HG02852 (cell line): ENCODE measurements around the gene DNAL1.
"Not testable (repeated sequence)": the region's sequence is repeated elsewhere in the genome, so short reads cannot be mapped to it uniquely, and the experiment has no call there.

Experiments
- ATAC-seq: cut with Tn5 transposase; IDR thresholded peaks from one replicate; pipeline ENCODE4 v1.9.1; 2021; ENCODE audit warnings: mild to moderate bottlenecking, moderate library complexity; ENCODE audit not compliant: unreplicated experiment

The DNAL1 gene

GRCh38 chr14:73696466-73697400 lies 51.9 kb downstream of the DNAL1 start:
- ATAC-seq = peak; percentile 86

DNA sequence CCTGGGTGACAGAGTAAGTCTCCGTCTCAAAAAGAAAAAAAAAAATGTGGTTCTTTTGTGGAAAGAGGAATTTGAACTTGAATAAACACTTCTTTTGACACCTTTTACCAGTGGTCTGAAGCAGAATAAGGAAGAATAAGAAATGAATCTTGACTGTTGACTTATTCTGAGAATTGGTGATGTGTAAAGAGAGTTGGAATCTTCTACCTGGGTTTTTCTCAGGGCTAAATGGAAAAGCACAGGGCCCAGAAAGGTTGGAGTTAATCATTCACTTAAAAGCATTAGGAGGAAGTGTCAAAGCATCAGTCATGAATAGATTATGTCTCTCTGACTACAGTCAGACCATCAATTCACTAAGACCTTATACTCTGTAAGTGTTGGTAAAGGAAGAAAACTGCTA lies 55.5 kb downstream of the DNAL1 start:
- ATAC-seq = no peak

DNA sequence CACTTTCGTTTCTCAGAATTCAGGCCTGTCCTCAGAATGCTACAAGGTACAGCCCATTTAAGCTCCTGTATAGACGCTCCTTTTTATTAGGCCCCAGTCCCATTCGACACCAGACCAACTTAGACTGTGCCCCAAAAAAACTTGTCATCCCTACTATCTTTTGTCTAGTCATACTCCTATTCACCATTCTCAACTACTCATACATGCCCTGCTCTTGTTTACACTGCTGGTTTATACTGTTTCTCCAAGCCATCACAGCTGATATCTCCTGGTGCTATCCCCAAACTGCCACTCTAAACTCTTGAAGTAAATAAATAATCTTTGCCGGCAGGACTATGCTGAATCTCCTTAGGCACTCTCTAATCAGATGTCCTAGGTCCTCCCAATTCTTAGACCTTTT lies 63.3 kb downstream of the DNAL1 start:
- ATAC-seq = not testable (repeated sequence)

- no peak for ATAC-seq
Measured at GRCh38 chr14:73709904-73710469, 65.2 kb downstream of the DNAL1 start.

DNA sequence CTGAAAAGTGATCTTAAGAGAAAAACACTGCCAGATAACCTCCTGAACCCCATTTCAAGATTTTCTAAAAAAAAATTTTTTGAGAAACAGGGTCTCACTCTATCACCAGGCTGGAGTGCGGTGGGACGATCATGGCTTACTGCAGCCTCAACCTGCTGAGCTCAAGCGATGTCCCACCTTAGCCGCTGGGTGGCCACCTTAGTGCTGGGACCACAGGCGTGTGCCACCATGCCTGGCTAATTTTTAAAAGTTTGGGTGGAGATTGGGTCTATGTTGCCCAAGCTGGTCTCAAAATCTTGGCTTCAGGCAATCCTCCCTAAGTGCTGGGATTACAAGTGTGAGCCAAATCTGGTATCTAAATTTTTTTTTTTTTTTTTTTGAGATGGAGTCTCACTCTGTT lies 66.0 kb downstream of the DNAL1 start:
- no peak for ATAC-seq

GRCh38 chr14:73712071-73712506 lies 67.3 kb downstream of the DNAL1 start:
- ATAC-seq = no peak

GRCh38 chr14:73712540-73713180 lies 67.9 kb downstream of the DNAL1 start:
- no peak for ATAC-seq

- ATAC-seq = no peak
Measured at GRCh38 chr14:73713206-73713802, 68.5 kb downstream of the DNAL1 start.

DNA sequence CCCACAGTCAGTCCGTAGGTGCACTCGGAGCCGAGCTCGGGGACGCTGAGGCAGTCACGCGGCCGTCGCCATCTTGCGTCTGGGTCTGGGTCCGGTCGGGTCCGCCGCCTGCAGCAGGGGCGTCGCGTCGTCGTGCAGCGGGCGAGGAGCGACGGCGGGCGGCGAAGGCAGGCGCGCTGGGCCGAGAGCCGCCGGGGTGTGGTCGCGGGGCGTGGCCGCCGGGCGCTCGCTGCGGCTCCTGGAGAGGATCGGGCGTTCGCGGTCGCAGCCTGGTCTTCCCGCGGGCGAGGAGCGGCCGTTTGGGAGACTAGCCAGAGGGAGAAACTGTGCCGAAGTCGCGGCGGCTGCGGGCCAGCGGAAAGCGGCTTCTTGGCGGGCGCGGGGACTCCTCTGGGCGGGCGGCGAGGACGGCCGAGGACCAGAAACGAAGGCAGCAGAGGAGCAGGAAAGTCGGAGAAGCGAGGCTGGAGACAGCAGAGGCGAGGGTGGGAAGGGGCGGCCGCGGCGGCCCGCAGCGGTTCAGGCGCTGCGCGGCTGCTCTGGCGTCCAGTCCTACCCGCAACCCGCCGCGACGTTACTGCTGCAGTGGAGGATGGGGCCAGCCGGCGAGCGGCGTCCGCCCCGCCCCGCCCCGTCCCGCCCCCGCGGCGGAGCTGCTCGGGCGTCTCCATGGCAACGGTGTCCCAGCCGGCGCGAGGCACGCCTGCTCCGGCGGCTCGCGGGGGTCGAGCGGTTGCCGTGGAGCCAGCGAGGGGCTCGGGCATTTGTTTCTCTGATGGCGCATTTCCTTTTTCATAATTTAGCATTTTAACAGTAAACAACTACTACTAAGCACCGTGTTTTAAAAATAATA lies 69.2 kb downstream of the DNAL1 start, which contains the start of gene PNMA1:
PNMA1 (minus strand) TSS at position 582 of the 853 bp plus-strand sequence. CDS start 745 bp downstream, outside the sequence.
- ATAC-seq = peak; percentile 74

DNA sequence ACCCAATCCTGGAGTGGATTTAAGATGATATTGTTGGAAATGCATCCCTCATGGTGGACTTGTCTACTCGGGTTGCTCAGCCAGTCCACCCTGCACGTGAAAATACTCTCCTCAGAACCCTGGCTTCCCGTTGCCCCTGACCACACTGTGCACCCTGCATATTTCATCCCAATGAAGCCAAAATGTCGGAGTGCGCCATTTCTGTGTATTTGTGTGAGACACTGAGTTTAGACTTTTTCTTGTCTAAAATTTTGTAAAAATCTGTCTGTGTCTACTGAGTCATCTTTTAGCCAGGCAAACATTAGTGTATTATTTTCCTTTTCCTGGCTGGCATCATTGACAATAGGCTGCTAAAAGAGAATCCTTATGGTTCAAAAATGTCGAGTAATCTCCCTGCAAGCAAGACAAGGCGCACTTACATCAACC lies 69.9 kb downstream of the DNAL1 start:
- ATAC-seq = no peak

DNA sequence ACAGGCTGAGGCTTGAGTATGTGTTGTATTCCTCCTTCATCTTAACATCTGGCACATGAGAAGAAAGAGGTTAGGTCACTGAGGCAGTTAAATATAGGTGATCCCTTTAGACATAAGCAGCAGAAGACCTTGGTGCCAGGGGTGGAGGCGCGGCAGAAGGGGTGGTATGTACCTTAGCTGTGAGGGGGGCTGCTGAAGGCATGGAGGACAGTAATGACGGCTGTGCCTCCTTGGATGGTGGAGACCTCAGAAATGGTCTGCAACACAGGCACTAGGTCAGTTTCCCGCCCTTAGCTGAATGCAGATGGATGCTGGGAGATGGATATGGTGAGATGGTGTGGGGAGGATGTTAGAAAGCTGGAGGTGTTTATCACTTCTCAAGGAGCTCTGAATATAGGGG lies 70.9 kb downstream of the DNAL1 start:
- no peak for ATAC-seq

- ATAC-seq = no peak
Measured at GRCh38 chr14:73717266-73717665, 72.5 kb downstream of the DNAL1 start.

DNA sequence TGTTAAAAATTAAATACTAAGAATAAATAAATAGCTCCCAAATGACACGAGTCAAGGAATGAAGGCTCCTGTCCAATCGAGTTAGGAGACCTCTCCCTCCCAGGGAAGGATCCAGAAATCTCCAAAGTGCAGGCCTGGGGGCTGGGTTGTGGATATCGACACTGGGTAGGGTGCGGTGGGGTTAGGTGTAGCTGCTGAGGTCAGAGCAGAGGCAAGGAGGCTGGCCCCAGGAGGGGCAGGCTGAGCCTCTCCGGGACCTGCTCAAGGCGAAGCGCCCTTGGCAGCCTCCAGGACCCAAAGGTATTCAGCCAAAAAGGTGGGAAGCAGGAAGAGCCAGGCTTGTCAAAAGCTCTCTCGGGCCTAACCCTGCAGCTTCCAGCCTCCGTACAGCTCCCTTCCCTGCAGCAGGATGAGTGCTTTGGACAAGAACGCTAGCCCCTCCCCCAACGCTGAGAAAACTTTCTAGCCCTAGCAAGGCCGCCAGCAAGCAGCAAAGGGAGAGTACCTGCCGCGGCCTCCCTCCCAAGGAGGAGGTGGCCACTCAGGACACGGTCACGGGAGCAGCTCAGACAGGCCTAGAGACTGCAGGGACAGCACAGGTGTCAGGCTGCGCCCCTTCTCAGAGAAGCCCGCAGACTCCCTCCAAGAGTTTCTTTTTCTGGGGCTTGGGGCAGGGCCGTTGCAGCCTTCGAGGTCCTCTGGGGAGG lies 73.1 kb downstream of the DNAL1 start:
- no peak for ATAC-seq

GRCh38 chr14:73718418-73719251 lies 73.8 kb downstream of the DNAL1 start:
- no peak for ATAC-seq

DNA sequence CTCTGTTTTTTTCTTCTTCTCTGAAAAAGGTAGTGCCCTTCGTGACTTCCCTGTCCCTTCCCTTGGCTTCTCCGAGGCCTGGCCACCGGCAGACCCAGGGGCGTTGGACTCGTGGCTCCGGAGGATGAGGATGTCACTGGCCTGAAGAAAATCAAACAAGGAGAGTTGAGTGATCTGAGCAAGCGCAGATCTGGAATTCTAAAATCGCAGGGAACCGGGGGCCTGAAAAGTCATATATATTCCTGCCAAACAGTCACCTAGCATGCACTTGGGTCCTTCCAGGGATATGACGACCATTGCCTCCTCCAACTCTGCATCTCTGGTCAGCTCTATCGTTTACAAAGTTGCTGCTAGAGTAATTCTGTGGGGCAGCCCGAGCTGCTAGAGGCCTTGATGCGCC lies 74.6 kb downstream of the DNAL1 start:
- ATAC-seq = no peak

DNA sequence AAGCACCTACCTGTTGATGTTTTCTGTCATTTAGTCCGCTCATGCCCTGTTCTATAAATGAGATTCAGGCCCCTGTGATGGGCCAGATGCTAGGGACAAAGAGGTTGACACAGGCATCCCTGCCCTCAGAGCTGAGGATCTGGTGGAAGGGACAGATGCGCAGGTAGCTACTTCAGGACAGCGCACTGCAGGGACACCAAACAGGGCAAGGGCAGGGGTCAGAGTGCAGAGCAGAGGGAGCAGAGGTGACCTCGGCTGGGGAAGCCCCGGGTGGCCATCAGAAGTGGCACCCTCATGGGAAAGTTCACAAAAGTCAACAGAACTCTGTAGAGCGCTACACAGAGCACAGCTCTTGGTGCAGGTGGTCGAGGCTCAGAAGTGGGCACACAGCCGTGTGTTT lies 75.0 kb downstream of the DNAL1 start:
- no peak for ATAC-seq

DNA sequence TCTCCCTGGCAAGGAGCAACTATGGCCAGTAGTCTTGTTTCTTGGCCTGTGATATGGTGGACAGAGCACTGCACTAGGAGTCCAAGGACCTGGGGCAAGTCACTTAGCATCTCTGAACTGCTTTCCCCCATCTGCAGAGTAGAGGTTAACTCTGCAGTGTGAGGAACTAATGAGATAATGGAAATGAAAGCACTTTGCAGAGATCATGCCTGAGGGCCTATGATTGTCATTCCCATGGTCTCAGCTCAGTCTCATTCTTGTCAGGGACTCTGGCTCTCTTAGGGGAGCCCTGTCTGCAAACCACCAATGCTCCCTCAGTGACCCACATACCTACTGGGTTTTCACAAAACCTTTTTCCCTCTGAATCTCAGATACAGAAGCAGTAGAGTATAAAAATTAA lies 75.8 kb downstream of the DNAL1 start:
- ATAC-seq = no peak

GRCh38 chr14:73721101-73721821 lies 76.5 kb downstream of the DNAL1 start:
- ATAC-seq = no peak
